Neural cell (in vitro differentiated cells): Measurements from ENCODE around the gene CSF1. TPM values are rescaled to one million over a fixed set of nuclear protein-coding genes. Genes with fewer than 3 reads are reported as not detected.

Experiments used
- H2AFZ ChIP-seq: fragments of 200-600, 300-800 bp; sonication (generic), shearing (Covaris generic); 2 replicates; pipeline ENCODE4 v1.6.0; 2014; ENCODE audit warnings: low read depth, mild to moderate bottlenecking, antibody characterized with exemption, low read length, moderate library complexity
- H3F3A ChIP-seq: fragments of 200-600 bp; shearing (Covaris generic); 2 replicates; pipeline ENCODE4 v1.6.1; 2016; ENCODE audit warnings: mild to moderate bottlenecking, moderate library complexity, mixed read lengths, antibody characterized with exemption, low read length; ENCODE audit not compliant: insufficient read depth, poor library complexity, severe bottlenecking
- H3K27ac ChIP-seq: fragments of 200-600, 300-800 bp; sonication (generic), shearing (Covaris generic); 2 replicates; pipeline ENCODE4 v1.5.1; 2014; ENCODE audit warnings: mild to moderate bottlenecking, low read length, moderate library complexity
- H3K27me3 ChIP-seq: fragments of 300-800, 200-600 bp; sonication (generic), shearing (Covaris generic); 2 replicates; pipeline ENCODE4 v1.6.0; 2014; ENCODE audit warnings: mild to moderate bottlenecking, low read depth, low read length, moderate library complexity; ENCODE audit not compliant: insufficient read depth
- H3K36me3 ChIP-seq: fragments of 300-800, 200-600 bp; sonication (generic), shearing (Covaris generic); 2 replicates; pipeline ENCODE4 v1.5.1; 2014; ENCODE audit warnings: mild to moderate bottlenecking, antibody characterized with exemption, low read length, moderate library complexity; ENCODE audit not compliant: insufficient read depth
- H3K4me2 ChIP-seq: fragments of 300-800, 200-600 bp; sonication (generic), shearing (Covaris generic); 2 replicates; pipeline ENCODE4 v1.6.0; 2014; ENCODE audit warnings: mild to moderate bottlenecking, low read length
- H3K4me3 ChIP-seq: fragments of 300-800, 200-600 bp; sonication (generic), shearing (Covaris generic); 2 replicates; pipeline ENCODE4 v1.5.1; 2014; ENCODE audit warnings: mild to moderate bottlenecking, low read length, moderate library complexity
- H3K79me2 ChIP-seq: fragments of 200-600 bp; shearing (Covaris generic); replicated peaks from 2 replicates; pipeline ENCODE4 v1.6.0; 2014; ENCODE audit warnings: mild to moderate bottlenecking, low read length, moderate library complexity; ENCODE audit not compliant: insufficient read depth
- H3K9ac ChIP-seq: fragments of 300-800, 200-600 bp; sonication (generic), shearing (Covaris generic); 2 replicates; pipeline ENCODE4 v1.6.1; 2016; ENCODE audit warnings: mild to moderate bottlenecking, low read length, mixed read lengths
- H3K9me2 ChIP-seq: fragments of 200-600 bp; shearing (Covaris generic); 2 replicates; pipeline ENCODE4 v1.6.1; 2016; ENCODE audit warnings: mild to moderate bottlenecking, low read length, mixed read lengths; ENCODE audit not compliant: insufficient read depth
- H3K9me3 ChIP-seq: fragments of 200-600, 300-800 bp; sonication (generic), shearing (Covaris generic); 2 replicates; pipeline ENCODE4 v1.6.1; 2016; ENCODE audit warnings: mild to moderate bottlenecking, mixed run types, low read length, moderate library complexity, mixed read lengths
- H4K20me1 ChIP-seq: fragments of 200-600 bp; shearing (Covaris generic); 2 replicates; pipeline ENCODE4 v1.6.1; 2016; ENCODE audit warnings: mild to moderate bottlenecking, mixed run types; ENCODE audit not compliant: insufficient read depth
- EP300 ChIP-seq: fragments of 450-650 bp; conservative IDR thresholded peaks from 2 replicates; pipeline ENCODE4 v1.6.1; 2014; ENCODE audit warnings: antibody characterized with exemption, mild to moderate bottlenecking, moderate library complexity; ENCODE audit not compliant: poor library complexity, severe bottlenecking
- EZH2 ChIP-seq: fragments of 200-600, 300-800 bp; shearing (Covaris generic), sonication (generic); IDR thresholded peaks from 2 replicates; pipeline ENCODE4 v1.6.1; 2014; ENCODE audit warnings: antibody characterized with exemption, low read length, borderline replicate concordance, mild to moderate bottlenecking; ENCODE audit not compliant: insufficient read depth, poor library complexity, severe bottlenecking
- MXI1 ChIP-seq: fragments of 450-650 bp; conservative IDR thresholded peaks from 2 replicates; pipeline ENCODE4 v1.6.1; 2014; ENCODE audit warnings: antibody characterized with exemption, mild to moderate bottlenecking; ENCODE audit not compliant: poor library complexity, severe bottlenecking
- POLR2AphosphoS5 ChIP-seq: IDR thresholded peaks from 2 replicates; pipeline ENCODE4 v1.6.1; 2012
- RAD21 ChIP-seq: fragments of 450-650 bp; conservative IDR thresholded peaks from 2 replicates; pipeline ENCODE4 v1.6.1; 2014; ENCODE audit warnings: antibody characterized with exemption, mild to moderate bottlenecking, moderate library complexity
- SMC3 ChIP-seq: fragments of 450-650 bp; conservative IDR thresholded peaks from 2 replicates; pipeline ENCODE4 v1.6.1; 2014; ENCODE audit warnings: antibody characterized with exemption, mild to moderate bottlenecking, moderate library complexity; ENCODE audit not compliant: poor library complexity
- TAF1 ChIP-seq: IDR thresholded peaks from 2 replicates; pipeline ENCODE4 v1.6.1; 2012; ENCODE audit warnings: low read depth
- polyA plus RNA-seq: library from polyadenylated mRNA; depleted of rRNA; stranded (reverse); fragments of >200 nt; gene quantifications from 2 replicates; pipeline ENCODE4 v1.2.3, GENCODE V29; 2014
- TF ChIP-seq, protein P1 (sequence below): fragments of 450-650 bp; IDR thresholded peaks from 2 replicates; pipeline ENCODE4 v1.5.1; 2014; ENCODE audit warnings: antibody characterized with exemption, mild to moderate bottlenecking, moderate library complexity; ENCODE audit not compliant: poor library complexity, severe bottlenecking
- TF ChIP-seq, protein P2 (sequence below): IDR thresholded peaks from 2 replicates; pipeline ENCODE4 v1.6.1; 2012; ENCODE audit warnings: borderline replicate concordance

Gene CSF1
- polyA plus RNA-seq, 1 donor from 2014 or later = 0.30 TPM

DNA sequence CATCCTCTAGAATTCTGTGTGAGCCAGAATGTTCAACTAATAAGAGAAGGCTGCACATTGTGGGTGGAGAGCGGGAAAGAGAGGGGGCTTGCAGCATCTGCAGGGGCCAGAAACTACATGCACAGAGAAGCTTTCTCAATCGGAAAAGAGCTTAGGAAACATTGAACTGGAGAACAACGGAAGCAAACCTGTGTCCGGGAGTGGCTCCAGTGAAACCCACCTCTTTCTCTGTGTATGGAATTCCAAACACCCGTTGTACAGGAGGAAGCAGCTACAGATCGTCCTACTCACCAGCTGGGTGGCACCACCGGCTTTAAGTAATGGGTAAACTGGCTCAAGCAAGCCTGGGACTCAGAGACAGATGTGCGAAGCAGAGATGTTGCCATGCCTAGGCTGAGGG lies 14.0 kb upstream of the CSF1 start:
- Histone ChIP-seq H4K20me1 (no peaks in the 10 kb centered on the region), H3K9ac (no peak overlapping the region), H2AFZ (no peak overlapping the region), H3F3A (no peaks in the 10 kb centered on the region), H3K4me2 (no peak overlapping the region), H3K4me3 (no peak overlapping the region), H3K79me2 (no peaks in the 10 kb centered on the region), H3K27ac (no peak overlapping the region), H3K9me3 (no peaks in the 10 kb centered on the region), H3K27me3 (no peaks in the 10 kb centered on the region), H3K36me3 (no peaks in the 10 kb centered on the region), H3K9me2 (no peaks in the 10 kb centered on the region)
- TF ChIP-seq MXI1 = no peak
- no peak for TF ChIP-seq SMC3
- TF ChIP-seq POLR2AphosphoS5 = no peak
- TF ChIP-seq, protein P1, sequence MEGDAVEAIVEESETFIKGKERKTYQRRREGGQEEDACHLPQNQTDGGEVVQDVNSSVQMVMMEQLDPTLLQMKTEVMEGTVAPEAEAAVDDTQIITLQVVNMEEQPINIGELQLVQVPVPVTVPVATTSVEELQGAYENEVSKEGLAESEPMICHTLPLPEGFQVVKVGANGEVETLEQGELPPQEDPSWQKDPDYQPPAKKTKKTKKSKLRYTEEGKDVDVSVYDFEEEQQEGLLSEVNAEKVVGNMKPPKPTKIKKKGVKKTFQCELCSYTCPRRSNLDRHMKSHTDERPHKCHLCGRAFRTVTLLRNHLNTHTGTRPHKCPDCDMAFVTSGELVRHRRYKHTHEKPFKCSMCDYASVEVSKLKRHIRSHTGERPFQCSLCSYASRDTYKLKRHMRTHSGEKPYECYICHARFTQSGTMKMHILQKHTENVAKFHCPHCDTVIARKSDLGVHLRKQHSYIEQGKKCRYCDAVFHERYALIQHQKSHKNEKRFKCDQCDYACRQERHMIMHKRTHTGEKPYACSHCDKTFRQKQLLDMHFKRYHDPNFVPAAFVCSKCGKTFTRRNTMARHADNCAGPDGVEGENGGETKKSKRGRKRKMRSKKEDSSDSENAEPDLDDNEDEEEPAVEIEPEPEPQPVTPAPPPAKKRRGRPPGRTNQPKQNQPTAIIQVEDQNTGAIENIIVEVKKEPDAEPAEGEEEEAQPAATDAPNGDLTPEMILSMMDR = no peak
- TF ChIP-seq EZH2 = no peak
- no peak for TF ChIP-seq RAD21
- TF ChIP-seq TAF1 = no peak
- TF ChIP-seq, protein P2, sequence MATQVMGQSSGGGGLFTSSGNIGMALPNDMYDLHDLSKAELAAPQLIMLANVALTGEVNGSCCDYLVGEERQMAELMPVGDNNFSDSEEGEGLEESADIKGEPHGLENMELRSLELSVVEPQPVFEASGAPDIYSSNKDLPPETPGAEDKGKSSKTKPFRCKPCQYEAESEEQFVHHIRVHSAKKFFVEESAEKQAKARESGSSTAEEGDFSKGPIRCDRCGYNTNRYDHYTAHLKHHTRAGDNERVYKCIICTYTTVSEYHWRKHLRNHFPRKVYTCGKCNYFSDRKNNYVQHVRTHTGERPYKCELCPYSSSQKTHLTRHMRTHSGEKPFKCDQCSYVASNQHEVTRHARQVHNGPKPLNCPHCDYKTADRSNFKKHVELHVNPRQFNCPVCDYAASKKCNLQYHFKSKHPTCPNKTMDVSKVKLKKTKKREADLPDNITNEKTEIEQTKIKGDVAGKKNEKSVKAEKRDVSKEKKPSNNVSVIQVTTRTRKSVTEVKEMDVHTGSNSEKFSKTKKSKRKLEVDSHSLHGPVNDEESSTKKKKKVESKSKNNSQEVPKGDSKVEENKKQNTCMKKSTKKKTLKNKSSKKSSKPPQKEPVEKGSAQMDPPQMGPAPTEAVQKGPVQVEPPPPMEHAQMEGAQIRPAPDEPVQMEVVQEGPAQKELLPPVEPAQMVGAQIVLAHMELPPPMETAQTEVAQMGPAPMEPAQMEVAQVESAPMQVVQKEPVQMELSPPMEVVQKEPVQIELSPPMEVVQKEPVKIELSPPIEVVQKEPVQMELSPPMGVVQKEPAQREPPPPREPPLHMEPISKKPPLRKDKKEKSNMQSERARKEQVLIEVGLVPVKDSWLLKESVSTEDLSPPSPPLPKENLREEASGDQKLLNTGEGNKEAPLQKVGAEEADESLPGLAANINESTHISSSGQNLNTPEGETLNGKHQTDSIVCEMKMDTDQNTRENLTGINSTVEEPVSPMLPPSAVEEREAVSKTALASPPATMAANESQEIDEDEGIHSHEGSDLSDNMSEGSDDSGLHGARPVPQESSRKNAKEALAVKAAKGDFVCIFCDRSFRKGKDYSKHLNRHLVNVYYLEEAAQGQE = no peak
- no peak for TF ChIP-seq EP300

GRCh38 chr1:109897259-109897955 lies 13.2 kb upstream of the CSF1 start:
- Histone ChIP-seq H3K27ac (no peak overlapping the region), H3K9me3 (no peaks in the 10 kb centered on the region), H3F3A (no peaks in the 10 kb centered on the region), H3K9me2 (no peaks in the 10 kb centered on the region), H3K36me3 (no peaks in the 10 kb centered on the region), H3K9ac (no peak overlapping the region), H4K20me1 (no peaks in the 10 kb centered on the region), H2AFZ (no peak overlapping the region), H3K27me3 (no peaks in the 10 kb centered on the region), H3K79me2 (no peaks in the 10 kb centered on the region), H3K4me3 (no peak overlapping the region), H3K4me2 (no peak overlapping the region)
- no peak for TF ChIP-seq EP300
- TF ChIP-seq TAF1 = no peak
- TF ChIP-seq SMC3 = no peak
- no peak for TF ChIP-seq RAD21
- TF ChIP-seq MXI1 = no peak
